ENCODE data around the gene CERK. TPM values are rescaled to one million over a fixed set of nuclear protein-coding genes. Genes with fewer than 3 reads are reported as not detected.

CERK gene
- total and polyA plus RNA-seq, 4 donors = 7.9 to 24.3 (median 10.2) TPM

DNA sequence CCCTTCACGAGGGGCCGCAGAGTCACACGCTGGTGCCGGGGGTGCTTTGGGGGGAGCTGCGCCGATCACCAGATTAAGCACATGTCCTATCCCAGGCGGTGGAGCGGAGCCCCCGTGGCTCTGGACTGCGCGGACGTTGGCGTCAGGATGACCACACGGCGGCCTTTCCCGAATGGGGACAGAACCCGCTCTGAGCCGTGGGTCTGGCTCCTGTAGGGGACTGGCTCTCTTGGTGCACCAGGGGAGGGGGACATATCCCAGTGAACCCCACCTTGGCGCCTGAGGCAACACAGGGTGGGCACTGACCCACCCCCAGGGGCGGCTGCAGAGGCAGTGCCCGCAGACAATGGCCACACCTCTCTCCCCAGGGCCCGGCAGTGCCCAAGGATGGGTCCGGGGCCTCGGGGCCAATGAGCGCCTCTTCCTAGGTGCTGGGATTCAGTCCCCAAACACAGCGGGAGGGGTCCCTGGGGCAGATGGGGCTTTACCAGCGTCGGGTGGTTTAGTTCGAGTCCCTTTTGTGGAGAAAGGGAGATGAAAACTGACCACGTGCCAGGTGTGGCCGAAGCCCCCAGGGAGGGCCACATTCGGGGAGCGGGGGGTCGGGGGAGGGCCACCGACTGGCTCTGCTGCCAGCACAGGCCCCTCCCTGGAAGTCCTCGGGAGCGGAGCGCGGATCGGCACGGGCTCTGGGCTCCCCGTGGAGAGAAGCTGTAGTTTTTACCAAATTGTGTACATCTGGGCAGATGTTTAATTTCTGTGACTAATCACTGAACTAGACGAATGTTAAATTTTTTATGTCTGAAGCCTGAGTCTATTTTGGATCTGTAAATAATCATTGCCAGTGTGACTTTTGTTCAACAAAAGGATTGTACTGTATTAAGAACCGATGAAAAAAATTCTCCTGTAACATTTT is 59.0 kb downstream of the CERK start:
- Histone ChIP-seq H3K27me3 (ENCODE audit: control insufficient read depth in 4 of 4, insufficient read depth in 4 of 4, low read length in 3 of 4) (no peaks in the 10 kb centered on the region), H3K36me3 (ENCODE audit: control insufficient read depth in 4 of 4, insufficient read depth in 3 of 4, low read depth in 1 of 4, low read length in 3 of 4) (peaks cover 4 to 31% (median 11%) of the 10 kb centered on the region in 4 donors), H3K9ac (ENCODE audit: low read depth in 1 of 2, low read length in 2 of 2) (no peak overlapping the region), H3K27ac (ENCODE audit: low read depth in 1 of 2, low read length in 2 of 2) (no peak overlapping the region), H3K4me1 (ENCODE audit: control insufficient read depth in 4 of 4, insufficient read depth in 4 of 4, low read length in 3 of 4) (peaks cover 0 to 5% (median under 1%) of the 10 kb centered on the region in 4 donors), H3K4me3 (ENCODE audit: low read depth in 1 of 3, low read length in 3 of 3) (no peak overlapping the region), H3K9me3 (ENCODE audit: control insufficient read depth in 4 of 4, low read length in 3 of 4) (no peaks in the 10 kb centered on the region)
- no peak for DNase-seq (ENCODE audit: low spot score)
- TF ChIP-seq EGR1 (IDR thresholded peaks at IDR 0.05; ENCODE audit: low read depth in 2 of 2) (no peak), SP1 (IDR thresholded peaks at IDR 0.05) (no peak), NR2F2 (IDR thresholded peaks at IDR 0.05) (no peak), HNF4A (conservative IDR thresholded peaks at IDR 0.05) (no peak)
- WGBS = 94% methylated on average over 44 of the region's 44 CpGs

DNA sequence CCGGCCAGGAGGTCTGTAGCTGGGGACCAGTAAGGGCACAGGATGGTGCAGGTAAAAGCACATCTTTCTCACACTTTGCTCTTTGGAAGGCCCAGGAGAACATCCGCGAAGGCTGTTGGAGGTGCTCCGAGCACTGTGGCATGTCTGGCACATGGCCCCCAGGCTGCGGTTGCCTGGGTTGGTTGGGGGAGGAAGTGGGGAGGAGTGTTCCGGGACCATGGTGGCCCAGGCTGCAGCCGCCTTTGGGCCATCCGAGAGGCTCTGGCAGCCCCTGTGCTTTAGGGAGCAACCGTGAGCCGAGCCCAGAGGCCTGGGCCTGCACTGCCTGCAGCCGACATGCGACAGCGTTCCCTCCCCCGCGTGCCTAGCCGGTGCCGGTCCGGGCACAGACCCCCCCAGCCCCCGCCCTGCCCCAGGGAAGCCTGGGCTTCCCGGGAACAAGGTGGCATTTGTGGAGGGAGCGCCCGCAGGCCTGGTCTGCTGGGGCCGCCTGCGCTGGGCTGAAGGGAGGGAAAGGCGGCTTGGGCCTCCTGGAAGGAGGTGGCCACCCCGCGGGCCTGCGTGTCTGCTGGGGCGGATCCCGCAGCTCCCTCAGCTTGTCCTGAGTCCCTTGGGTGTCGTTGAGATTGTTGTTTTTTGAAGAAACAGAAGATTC is 59.9 kb downstream of the CERK start:
- H3K4me1 ChIP-seq (ENCODE audit: control insufficient read depth in 4 of 4, insufficient read depth in 4 of 4, low read length in 3 of 4) = peaks cover 0 to 5% (median under 1%) of the 10 kb centered on the region in 4 donors
- H3K4me3 ChIP-seq (ENCODE audit: low read depth in 1 of 3, low read length in 3 of 3) = no peak overlapping the region
- no peak for TF ChIP-seq TAF1 (conservative IDR thresholded peaks at IDR 0.05)
- TF ChIP-seq JUND (IDR thresholded peaks at IDR 0.05) = no peak
- TF ChIP-seq NR2F2 (IDR thresholded peaks at IDR 0.05) = no peak
- no peak for TF ChIP-seq HNF4A (conservative IDR thresholded peaks at IDR 0.05)
- TF ChIP-seq, protein P1, sequence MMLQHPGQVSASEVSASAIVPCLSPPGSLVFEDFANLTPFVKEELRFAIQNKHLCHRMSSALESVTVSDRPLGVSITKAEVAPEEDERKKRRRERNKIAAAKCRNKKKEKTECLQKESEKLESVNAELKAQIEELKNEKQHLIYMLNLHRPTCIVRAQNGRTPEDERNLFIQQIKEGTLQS (IDR thresholded peaks at IDR 0.05) = no peak
- no peak for TF ChIP-seq REST (IDR thresholded peaks at IDR 0.05)
- TF ChIP-seq FOXA1 (IDR thresholded peaks at IDR 0.05) = no peak
- TF ChIP-seq RAD21 (IDR thresholded peaks at IDR 0.05) = no peak
- TF ChIP-seq CTCF (IDR thresholded peaks at IDR 0.05; ENCODE audit: low read depth, low read length, missing input control) = no peak
- TF ChIP-seq FOXA2 (IDR thresholded peaks at IDR 0.05) = no peak
- no peak for TF ChIP-seq ZBTB33 (IDR thresholded peaks at IDR 0.05)
- H3K9me3 ChIP-seq (ENCODE audit: control insufficient read depth in 4 of 4, low read length in 3 of 4) = no peaks in the 10 kb centered on the region
- peaks cover 7 to 40% (median 14%) of the 10 kb centered on the region in 4 donors for H3K36me3 ChIP-seq (ENCODE audit: control insufficient read depth in 4 of 4, insufficient read depth in 3 of 4, low read depth in 1 of 4, low read length in 3 of 4)
- H3K27ac ChIP-seq (ENCODE audit: low read depth in 1 of 2, low read length in 2 of 2) = no peak overlapping the region
- WGBS = 95% methylated on average over 31 of the region's 31 CpGs
- DNase-seq (ENCODE audit: low spot score) = no peak
- H3K27me3 ChIP-seq (ENCODE audit: control insufficient read depth in 4 of 4, insufficient read depth in 4 of 4, low read length in 3 of 4) = no peaks in the 10 kb centered on the region
- no peak overlapping the region for H3K9ac ChIP-seq (ENCODE audit: low read depth in 1 of 2, low read length in 2 of 2)
